ENCODE measurements around the gene NTM.
A peak's percentile ranks its signal among the peaks of the same experiment; 100 is the strongest.

NTM gene

GRCh38 chr11:131670876-131671275 lies 300.5 kb downstream of the NTM start:
- Histone ChIP-seq H3K4me3 (ENCODE audit: low read depth, low read length) (no peak overlapping the region), H3K36me3 (no peaks in the 10 kb centered on the region), H3K27me3 (ENCODE audit: insufficient read depth, low read depth, severe bottlenecking) (no peaks in the 10 kb centered on the region), H3K9me3 (ENCODE audit: severe bottlenecking) (no peaks in the 10 kb centered on the region), H3K27ac (no peak overlapping the region)
- no peak for DNase-seq
- no peak for TF ChIP-seq CTCF (IDR thresholded peaks at IDR 0.05; ENCODE audit: low read depth, low read length)

DNA sequence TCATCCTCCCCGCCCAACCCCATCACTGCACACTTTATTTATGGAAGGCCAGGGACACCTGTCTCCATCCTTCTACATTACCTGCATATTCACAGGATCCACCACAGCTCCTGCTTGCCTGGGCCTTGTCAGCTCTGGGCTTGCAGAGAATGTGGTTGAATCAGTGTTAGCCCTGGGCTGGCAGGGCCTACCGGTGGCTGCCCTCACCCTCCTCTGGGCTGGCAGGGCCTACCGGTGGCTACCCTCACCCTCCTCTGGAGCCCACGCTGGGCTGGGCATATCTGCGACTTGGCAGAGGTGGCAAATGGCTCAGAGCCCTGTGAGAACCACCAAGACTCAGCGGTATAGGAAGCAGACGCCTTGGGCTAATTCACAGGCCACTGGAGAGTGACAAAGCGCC lies 300.9 kb downstream of the NTM start:
- no peaks in the 10 kb centered on the region for H3K9me3 ChIP-seq (ENCODE audit: severe bottlenecking)
- DNase-seq: no peak
- no peaks in the 10 kb centered on the region for H3K36me3 ChIP-seq
- no peaks in the 10 kb centered on the region for H3K27me3 ChIP-seq (ENCODE audit: insufficient read depth, low read depth, severe bottlenecking)
- no peak overlapping the region for H3K27ac ChIP-seq
- no peak for TF ChIP-seq CTCF (IDR thresholded peaks at IDR 0.05; ENCODE audit: low read depth, low read length)
- no peak overlapping the region for H3K4me3 ChIP-seq (ENCODE audit: low read depth, low read length)

- Histone ChIP-seq H3K27me3 (ENCODE audit: insufficient read depth, low read depth, severe bottlenecking) (no peaks in the 10 kb centered on the region), H3K9me3 (ENCODE audit: severe bottlenecking) (no peaks in the 10 kb centered on the region), H3K4me3 (ENCODE audit: low read depth, low read length) (no peak overlapping the region), H3K27ac (peak overlapping the region; percentile 39), H3K36me3 (no peaks in the 10 kb centered on the region)
- DNase-seq: peak; percentile 73
- peak; percentile 80 for TF ChIP-seq CTCF (IDR thresholded peaks at IDR 0.05; ENCODE audit: low read depth, low read length)
Measured at GRCh38 chr11:131671734-131672133, 301.3 kb downstream of the NTM start.

GRCh38 chr11:131672191-131672590 lies 301.8 kb downstream of the NTM start:
- TF ChIP-seq CTCF (IDR thresholded peaks at IDR 0.05; ENCODE audit: low read depth, low read length): no peak
- no peaks in the 10 kb centered on the region for H3K9me3 ChIP-seq (ENCODE audit: severe bottlenecking)
- no peak for DNase-seq
- H3K36me3 ChIP-seq: no peaks in the 10 kb centered on the region
- no peaks in the 10 kb centered on the region for H3K27me3 ChIP-seq (ENCODE audit: insufficient read depth, low read depth, severe bottlenecking)
- no peak overlapping the region for H3K4me3 ChIP-seq (ENCODE audit: low read depth, low read length)
- H3K27ac ChIP-seq: peak overlapping the region; percentile 39

DNA sequence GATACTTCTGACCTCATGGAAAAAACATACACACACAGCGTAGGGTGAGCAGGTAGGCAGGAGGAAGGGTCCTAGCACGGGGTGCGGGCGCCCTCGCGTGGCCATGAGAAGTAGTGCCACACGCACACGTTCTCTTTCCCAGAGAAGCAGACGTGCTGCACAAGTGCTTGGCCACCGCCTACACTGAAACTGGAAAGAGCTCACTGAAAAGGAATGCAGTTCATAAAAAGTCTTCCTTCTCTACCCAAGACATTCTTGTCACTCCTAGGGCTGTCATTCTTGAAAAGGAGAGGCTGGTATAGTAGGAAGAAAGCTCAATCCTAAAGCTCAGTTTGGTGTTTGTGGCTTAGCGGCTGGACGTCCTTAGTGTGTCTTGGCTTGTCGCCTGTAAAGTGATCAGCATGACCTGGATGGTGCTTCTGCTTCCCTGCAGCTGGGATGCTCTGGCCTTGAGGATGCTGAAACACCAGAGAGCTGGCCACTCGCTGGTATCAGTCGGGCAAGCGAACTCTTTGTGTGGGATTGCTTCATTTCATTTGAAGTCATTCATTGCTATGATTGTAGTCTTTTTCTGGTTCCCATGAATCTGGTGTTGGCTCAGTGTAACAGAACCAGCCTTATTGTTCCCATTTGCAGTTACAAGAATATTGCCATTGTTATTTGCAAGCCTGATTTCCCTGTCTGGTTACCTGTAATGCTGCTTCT lies 303.8 kb downstream of the NTM start:
- peak; percentile 60 for DNase-seq
- H3K4me3 ChIP-seq (ENCODE audit: low read depth, low read length): no peak overlapping the region
- no peaks in the 10 kb centered on the region for H3K36me3 ChIP-seq
- no peaks in the 10 kb centered on the region for H3K27me3 ChIP-seq (ENCODE audit: insufficient read depth, low read depth, severe bottlenecking)
- peak; percentile 95 for TF ChIP-seq CTCF (IDR thresholded peaks at IDR 0.05; ENCODE audit: low read depth, low read length)
- no peaks in the 10 kb centered on the region for H3K9me3 ChIP-seq (ENCODE audit: severe bottlenecking)
- no peak overlapping the region for H3K27ac ChIP-seq

All from WERI-Rb-1 (cell line).